Astrocyte (in vitro differentiated cells and primary cell): ENCODE results near the gene TCEAL7. TPM values are rescaled to one million over a fixed set of nuclear protein-coding genes. Genes with fewer than 3 reads are reported as not detected.

Experiments used
- DNase-seq: peaks from one replicate; pipeline ENCODE4 v3.0.0-alpha.2; 2010; ENCODE audit warnings: low read depth
- FAIRE-seq: peaks from 2 replicates; lab custom pipeline; 2011; peaks lifted over from hg19 to GRCh38; lab: Jason Lieb, UNC
- H2AFZ ChIP-seq: 2 replicates; pipeline ENCODE4 v1.6.0; 2012; ENCODE audit warnings: low read depth, low read length, inconsistent platforms
- H3K27ac ChIP-seq: 2 replicates; pipeline ENCODE4 v1.5.1; 2011; ENCODE audit warnings: low read depth, low read length, inconsistent platforms
- H3K27me3 ChIP-seq: 2 replicates; pipeline ENCODE4 v1.6.0; 2011; ENCODE audit warnings: low read length, inconsistent platforms; ENCODE audit not compliant: insufficient read depth
- H3K36me3 ChIP-seq: 2 replicates; pipeline ENCODE4 v1.5.1; 2011; ENCODE audit warnings: low read length, inconsistent platforms; ENCODE audit not compliant: insufficient read depth
- H3K4me1 ChIP-seq: 2 replicates; pipeline ENCODE4 v1.5.1; 2011; ENCODE audit warnings: low read length, inconsistent platforms; ENCODE audit not compliant: insufficient read depth
- H3K4me2 ChIP-seq: 2 replicates; pipeline ENCODE4 v1.6.0; 2012; ENCODE audit warnings: low read length, inconsistent platforms
- H3K4me3 ChIP-seq: 2 replicates; pipeline ENCODE4 v1.5.1; 2011; ENCODE audit warnings: low read depth, mild to moderate bottlenecking, low read length, inconsistent platforms; ENCODE audit not compliant: insufficient read depth
- H3K79me2 ChIP-seq: 2 replicates; pipeline ENCODE4 v1.6.0; 2012; ENCODE audit warnings: mild to moderate bottlenecking, low read length, inconsistent platforms; ENCODE audit not compliant: insufficient read depth
- H3K9ac ChIP-seq: 2 replicates; pipeline ENCODE4 v1.6.0; 2012; ENCODE audit warnings: mild to moderate bottlenecking, low read length, inconsistent platforms
- H3K9me3 ChIP-seq: 2 replicates; pipeline ENCODE4 v1.5.1; 2012; ENCODE audit warnings: low read depth, mild to moderate bottlenecking, low read length, inconsistent platforms; ENCODE audit not compliant: insufficient read depth
- H4K20me1 ChIP-seq: 2 replicates; pipeline ENCODE4 v1.6.0; 2012; ENCODE audit warnings: low read length, inconsistent platforms; ENCODE audit not compliant: insufficient read depth
- H3K27ac Mint-ChIP-seq: one replicate; pipeline ENCODE4 v1.8.0; 2021; ENCODE audit warnings: mild to moderate bottlenecking, mixed read lengths; ENCODE audit not compliant: unreplicated experiment
- H3K27me3 Mint-ChIP-seq: one replicate; pipeline ENCODE4 v1.8.0; 2021; ENCODE audit warnings: low read depth, mixed read lengths; ENCODE audit not compliant: unreplicated experiment
- H3K36me3 Mint-ChIP-seq: one replicate; pipeline ENCODE4 v1.8.0; 2021; ENCODE audit warnings: low read depth, mixed read lengths; ENCODE audit not compliant: unreplicated experiment
- H3K4me1 Mint-ChIP-seq: one replicate; pipeline ENCODE4 v1.8.0; 2021; ENCODE audit warnings: low read depth, mixed read lengths; ENCODE audit not compliant: unreplicated experiment
- H3K4me3 Mint-ChIP-seq: one replicate; pipeline ENCODE4 v1.8.0; 2021; ENCODE audit warnings: mild to moderate bottlenecking, moderate library complexity, mixed read lengths; ENCODE audit not compliant: unreplicated experiment
- H3K9me3 Mint-ChIP-seq: one replicate; pipeline ENCODE4 v1.8.0; 2021; ENCODE audit warnings: mild to moderate bottlenecking, mixed read lengths; ENCODE audit not compliant: unreplicated experiment
- CTCF ChIP-seq: IDR thresholded peaks from 2 replicates; pipeline ENCODE4 v1.5.1; 2011; ENCODE audit warnings: low read depth, mild to moderate bottlenecking, inconsistent platforms, low read length, moderate library complexity; ENCODE audit not compliant: insufficient read depth
- EZH2 ChIP-seq: IDR thresholded peaks from 2 replicates; pipeline ENCODE4 v1.6.1; 2012; ENCODE audit warnings: mild to moderate bottlenecking, low read length, inconsistent platforms; ENCODE audit not compliant: insufficient read depth
- total RNA-seq: library from RNA; stranded (reverse); gene quantifications from 2 replicates; pipeline ENCODE4 v1.2.1, GENCODE V29; 2021

The TCEAL7 gene
- total RNA-seq, 1 donor from 2014 or later: 9.4 TPM

GRCh38 chrX:103309860-103310554, 20.0 kb upstream of the TCEAL7 start:
- Mint-ChIP-seq H3K4me1 (no peaks in the 10 kb centered on the region), H3K27ac (no peak overlapping the region), H3K4me3 (peak overlapping the region; percentile 74), H3K36me3 (no peaks in the 10 kb centered on the region), H3K27me3 (no peaks in the 10 kb centered on the region), H3K9me3 (no peaks in the 10 kb centered on the region)
- no peak for FAIRE-seq
- H3K4me3 ChIP-seq: peak overlapping the region; percentile 48
- H2AFZ ChIP-seq: no peak overlapping the region
- no peak for DNase-seq
- no peaks in the 10 kb centered on the region for H3K79me2 ChIP-seq
- H3K4me1 ChIP-seq: no peaks in the 10 kb centered on the region
- peak overlapping the region; percentile 84 for H3K4me2 ChIP-seq
- TF ChIP-seq CTCF (no peak), EZH2 (no peak)
- no peaks in the 10 kb centered on the region for H3K36me3 ChIP-seq
- H3K27ac ChIP-seq: no peak overlapping the region
- H3K9me3 ChIP-seq: no peaks in the 10 kb centered on the region
- H3K27me3 ChIP-seq: peaks cover 5% of the 10 kb centered on the region
- no peaks in the 10 kb centered on the region for H4K20me1 ChIP-seq
- H3K9ac ChIP-seq: peak overlapping the region; percentile 52

- Mint-ChIP-seq H3K4me1 (no peaks in the 10 kb centered on the region), H3K4me3 (peak within 1 kb of the TSS; percentile 84), H3K27ac (peak within 1 kb of the TSS; percentile 66), H3K36me3 (no peaks in the 10 kb centered on the region), H3K27me3 (no peaks in the 10 kb centered on the region), H3K9me3 (no peaks in the 10 kb centered on the region)
- DNase-seq (no peak), FAIRE-seq (no peak)
- Histone ChIP-seq H3K9me3 (no peaks in the 10 kb centered on the region), H3K27me3 (peaks cover 5% of the 10 kb centered on the region), H3K4me3 (peak within 1 kb of the TSS; percentile 48), H4K20me1 (no peaks in the 10 kb centered on the region), H3K4me2 (peak within 1 kb of the TSS; percentile 84), H2AFZ (peak within 1 kb of the TSS; percentile 71), H3K36me3 (no peaks in the 10 kb centered on the region), H3K4me1 (no peaks in the 10 kb centered on the region), H3K9ac (peak within 1 kb of the TSS; percentile 52), H3K27ac (no peak within 1 kb of the TSS), H3K79me2 (no peaks in the 10 kb centered on the region)
- TF ChIP-seq CTCF (no peak), EZH2 (no peak)
These were observed 19.3 kb upstream of the TCEAL7 start, which contains the start of gene BEX2 for GRCh38 chrX:103310555-103311398. BEX2 (minus strand) TSS chrX:103310990; CDS start chrX:103309976, 1,014 bp downstream.
